ENCODE measurements around the gene AGA. TPM values are rescaled to one million over a fixed set of nuclear protein-coding genes. Genes with fewer than 3 reads are reported as not detected.

AGA gene
- total and polyA plus RNA-seq, 2 of the 13 experiments (the other 11 are each of a cell fraction or from before 2014, with no cell fraction given): 21.9 to 22.3 TPM

- TF ChIP-seq IRF9 (CRISPR knock-in tag; IDR thresholded peaks at IDR 0.05; ENCODE audit: borderline replicate concordance) (no peak), HIC2 (CRISPR knock-in tag; IDR thresholded peaks at IDR 0.05; ENCODE audit: low read depth) (no peak), CC2D1A (CRISPR knock-in tag; IDR thresholded peaks at IDR 0.05) (no peak), TFDP1 (CRISPR knock-in tag; IDR thresholded peaks at IDR 0.05; ENCODE audit: borderline replicate concordance) (no peak), KLF13 (CRISPR knock-in tag; IDR thresholded peaks at IDR 0.05) (no peak), ZNF547 (CRISPR knock-in tag; IDR thresholded peaks at IDR 0.05) (no peak), ZKSCAN1 (IDR thresholded peaks at IDR 0.05; ENCODE audit: low read length) (no peak), ZBTB7B (CRISPR knock-in tag; IDR thresholded peaks at IDR 0.05) (no peak), MED1 (CRISPR knock-in tag; IDR thresholded peaks at IDR 0.05) (no peak), SALL2 (CRISPR knock-in tag; IDR thresholded peaks at IDR 0.05) (no peak), PHF8 (CRISPR knock-in tag; IDR thresholded peaks at IDR 0.05) (no peak), FOXP4 (CRISPR knock-in tag; IDR thresholded peaks at IDR 0.05) (peak; percentile 48; the same call in 1 of the 2 replicates), DNMT3B (CRISPR knock-in tag; conservative IDR thresholded peaks at IDR 0.05) (no peak), YEATS4 (CRISPR knock-in tag; IDR thresholded peaks at IDR 0.05; ENCODE audit: borderline replicate concordance) (no peak), ZBTB37 (CRISPR knock-in tag; IDR thresholded peaks at IDR 0.05) (no peak), BHLHE40 (IDR thresholded peaks at IDR 0.05; ENCODE audit: low read length) (no peak), RCOR2 (CRISPR knock-in tag; IDR thresholded peaks at IDR 0.05) (no peak), RXRA (CRISPR knock-in tag; IDR thresholded peaks at IDR 0.05) (no peak), ZNF496 (CRISPR knock-in tag; IDR thresholded peaks at IDR 0.05; ENCODE audit: insufficient replicate concordance) (no peak), JUNB (CRISPR knock-in tag; IDR thresholded peaks at IDR 0.05; ENCODE audit: borderline replicate concordance) (no peak), ZNF263 (CRISPR knock-in tag; IDR thresholded peaks at IDR 0.05) (no peak), JUN (CRISPR knock-in tag; IDR thresholded peaks at IDR 0.05) (no peak), TERF1 (CRISPR knock-in tag; IDR thresholded peaks at IDR 0.05) (no peak), ZBTB3 (CRISPR knock-in tag; IDR thresholded peaks at IDR 0.05; ENCODE audit: borderline replicate concordance, low read depth) (no peak)
Measured at GRCh38 chr4:177391953-177392352, 50.3 kb downstream of the AGA start (continued).

Data from HepG2 (cell line).